Measurements from ENCODE around the gene RTCB.

Gene RTCB

DNA sequence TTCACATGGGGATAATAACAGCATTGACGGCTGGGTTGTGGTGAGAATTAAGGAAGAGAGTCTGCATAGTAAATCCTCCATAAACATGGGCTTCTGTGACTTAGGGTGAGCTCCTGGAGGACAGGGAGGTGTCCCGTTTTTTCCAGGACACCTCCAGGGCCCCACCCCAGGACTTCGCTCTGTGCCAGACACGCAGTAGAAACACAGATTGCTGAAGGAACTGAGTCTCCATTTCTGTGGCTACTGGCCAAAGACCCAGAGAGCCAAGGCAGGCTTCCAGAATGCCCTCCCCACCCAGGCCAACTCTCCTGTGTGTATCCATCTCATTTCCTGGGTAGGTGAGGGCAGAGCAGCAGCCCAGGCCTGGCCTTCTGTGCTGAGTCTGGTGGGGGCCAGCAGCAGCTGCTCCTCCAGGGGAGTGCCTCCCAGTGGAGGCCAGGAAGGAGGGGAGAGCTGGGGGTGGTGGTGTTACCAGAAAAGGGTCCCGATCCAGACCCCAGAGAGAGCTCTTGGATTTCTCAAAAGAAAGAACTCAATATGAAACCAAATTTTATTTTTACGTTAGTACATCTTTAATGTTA is 63.9 kb downstream of the RTCB start:
- H3K4me2 ChIP-seq (ENCODE audit: low read length): no peak overlapping the region

DNA sequence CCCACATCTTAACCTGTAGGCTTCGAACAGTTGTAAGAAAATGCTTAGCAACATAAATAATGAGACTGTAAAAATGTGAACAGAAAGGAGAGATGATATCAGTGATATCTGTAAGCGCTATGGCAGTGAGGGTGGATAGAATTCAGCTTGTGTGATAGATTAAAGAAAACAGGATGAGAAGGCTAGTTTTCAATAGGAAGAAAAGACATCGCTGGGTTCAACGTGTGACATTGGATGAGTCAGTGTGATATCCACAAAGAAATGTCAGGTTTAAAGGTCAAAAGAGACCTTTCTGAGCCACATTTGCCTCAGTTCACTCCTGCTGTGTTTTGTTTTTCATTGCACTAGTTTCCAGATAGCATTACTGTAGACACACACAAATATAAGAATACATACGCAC is 68.1 kb downstream of the RTCB start:
- Histone ChIP-seq H4K12ac (ENCODE audit: low read depth, low read length) (no peak overlapping the region), H3K9me3 (ENCODE audit: insufficient read depth, low read depth, low read length) (peaks cover 3% of the 10 kb centered on the region), H2AK5ac (ENCODE audit: low read length) (no peak overlapping the region), H3K23ac (ENCODE audit: low read length) (no peak overlapping the region), H2BK120ac (ENCODE audit: insufficient read depth, low read length, poor library complexity) (no peak overlapping the region), H3K18ac (ENCODE audit: low read length) (no peak overlapping the region), H3K79me2 (ENCODE audit: control insufficient read depth, insufficient read depth, low read length, poor library complexity) (no peaks in the 10 kb centered on the region), H3K4ac (ENCODE audit: low read depth, low read length) (no peak overlapping the region), H3K9ac (ENCODE audit: low read length) (no peak overlapping the region), H3K14ac (ENCODE audit: low read length) (no peak overlapping the region), H3K79me1 (ENCODE audit: low read length) (no peaks in the 10 kb centered on the region), H3K36me3 (ENCODE audit: control insufficient read depth in 1 of 2, insufficient read depth in 2 of 2, low read length in 2 of 2) (no peaks in the 10 kb centered on the region), H2BK5ac (ENCODE audit: low read depth, low read length, poor library complexity) (no peak overlapping the region), H2BK12ac (ENCODE audit: low read length) (no peak overlapping the region), H3K27me3 (ENCODE audit: insufficient read depth, low read length) (no peaks in the 10 kb centered on the region), H4K8ac (ENCODE audit: low read depth, low read length) (no peak overlapping the region), H2AFZ (ENCODE audit: insufficient read depth, low read length, poor library complexity) (no peak overlapping the region), H3K4me2 (ENCODE audit: low read length) (no peak overlapping the region), H3K4me1 (ENCODE audit: control insufficient read depth in 1 of 2, insufficient read depth in 2 of 2, low read length in 2 of 2) (no peaks in the 10 kb centered on the region), H4K91ac (ENCODE audit: low read depth, low read length) (no peak overlapping the region), H3K4me3 (ENCODE audit: low read depth, low read length) (no peak overlapping the region), H3K27ac (ENCODE audit: low read depth, low read length) (no peak overlapping the region)
- no CpG with 5 or more reads among the region's 5 CpGs for WGBS (ENCODE audit: extremely low coverage, insufficient coverage, insufficient read length)
- DNase-seq: no peak

More for the DNA sequence above, 63.9 kb downstream of the RTCB start:
- no peak for DNase-seq
- Histone ChIP-seq H3K27me3 (ENCODE audit: insufficient read depth, low read length) (no peaks in the 10 kb centered on the region), H4K12ac (ENCODE audit: low read depth, low read length) (no peak overlapping the region), H2BK120ac (ENCODE audit: insufficient read depth, low read length, poor library complexity) (no peak overlapping the region), H4K8ac (ENCODE audit: low read depth, low read length) (no peak overlapping the region), H3K4me3 (ENCODE audit: low read depth, low read length) (no peak overlapping the region), H3K9me3 (ENCODE audit: insufficient read depth, low read depth, low read length) (no peaks in the 10 kb centered on the region), H2BK12ac (ENCODE audit: low read length) (no peak overlapping the region), H3K23ac (ENCODE audit: low read length) (no peak overlapping the region), H3K4ac (ENCODE audit: low read depth, low read length) (no peak overlapping the region), H3K27ac (ENCODE audit: low read depth, low read length) (no peak overlapping the region), H3K79me2 (ENCODE audit: control insufficient read depth, insufficient read depth, low read length, poor library complexity) (no peaks in the 10 kb centered on the region), H3K36me3 (ENCODE audit: control insufficient read depth in 1 of 2, insufficient read depth in 2 of 2, low read length in 2 of 2) (no peaks in the 10 kb centered on the region), H3K4me1 (ENCODE audit: control insufficient read depth in 1 of 2, insufficient read depth in 2 of 2, low read length in 2 of 2) (no peaks in the 10 kb centered on the region), H3K9ac (ENCODE audit: low read length) (no peak overlapping the region), H3K18ac (ENCODE audit: low read length) (no peak overlapping the region), H3K79me1 (ENCODE audit: low read length) (no peaks in the 10 kb centered on the region), H2BK5ac (ENCODE audit: low read depth, low read length, poor library complexity) (no peak overlapping the region), H4K91ac (ENCODE audit: low read depth, low read length) (no peak overlapping the region), H3K14ac (ENCODE audit: low read length) (no peak overlapping the region), H2AFZ (ENCODE audit: insufficient read depth, low read length, poor library complexity) (no peak overlapping the region), H2AK5ac (ENCODE audit: low read length) (no peak overlapping the region)
- WGBS (ENCODE audit: extremely low coverage, insufficient coverage, insufficient read length): no CpG with 5 or more reads among the region's 6 CpGs

DNA sequence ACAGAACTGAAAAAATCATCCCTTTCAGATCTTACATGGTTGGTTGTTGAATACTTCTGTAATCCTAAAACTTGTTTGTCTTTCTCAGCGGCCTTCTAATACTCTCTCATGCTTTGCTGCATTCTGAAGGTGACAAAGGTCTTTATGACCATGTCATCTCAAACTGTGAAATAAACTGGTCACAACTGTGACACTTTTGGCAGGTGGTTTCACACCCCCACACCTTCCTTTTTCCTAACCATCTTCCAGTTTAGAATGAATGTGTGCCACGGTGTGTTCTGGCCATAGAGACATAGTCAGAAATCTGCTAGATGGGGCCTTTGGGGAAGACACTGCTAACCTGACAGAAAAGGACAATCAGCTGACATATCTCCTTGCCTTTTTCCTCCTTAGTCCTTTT is 69.1 kb downstream of the RTCB start:
- H3K79me1 ChIP-seq (ENCODE audit: low read length): no peaks in the 10 kb centered on the region
- H3K79me2 ChIP-seq (ENCODE audit: control insufficient read depth, insufficient read depth, low read length, poor library complexity): no peaks in the 10 kb centered on the region
- no CpG with 5 or more reads among the region's 2 CpGs for WGBS (ENCODE audit: extremely low coverage, insufficient coverage, insufficient read length)
- no peaks in the 10 kb centered on the region for H3K36me3 ChIP-seq (ENCODE audit: control insufficient read depth in 1 of 2, insufficient read depth in 2 of 2, low read length in 2 of 2)
- H2BK5ac ChIP-seq (ENCODE audit: low read depth, low read length, poor library complexity): no peak overlapping the region
- no peak overlapping the region for H2BK12ac ChIP-seq (ENCODE audit: low read length)
- no peaks in the 10 kb centered on the region for H3K4me1 ChIP-seq (ENCODE audit: control insufficient read depth in 1 of 2, insufficient read depth in 2 of 2, low read length in 2 of 2)
- no peaks in the 10 kb centered on the region for H3K27me3 ChIP-seq (ENCODE audit: insufficient read depth, low read length)
- peaks cover 3% of the 10 kb centered on the region for H3K9me3 ChIP-seq (ENCODE audit: insufficient read depth, low read depth, low read length)
- H3K14ac ChIP-seq (ENCODE audit: low read length): no peak overlapping the region
- no peak for DNase-seq
- H4K12ac ChIP-seq (ENCODE audit: low read depth, low read length): no peak overlapping the region
- no peak overlapping the region for H4K91ac ChIP-seq (ENCODE audit: low read depth, low read length)
- no peak overlapping the region for H2AFZ ChIP-seq (ENCODE audit: insufficient read depth, low read length, poor library complexity)
- H3K4me3 ChIP-seq (ENCODE audit: low read depth, low read length): no peak overlapping the region
- no peak overlapping the region for H3K27ac ChIP-seq (ENCODE audit: low read depth, low read length)
- no peak overlapping the region for H3K23ac ChIP-seq (ENCODE audit: low read length)
- no peak overlapping the region for H3K9ac ChIP-seq (ENCODE audit: low read length)
- no peak overlapping the region for H3K18ac ChIP-seq (ENCODE audit: low read length)
- H2AK5ac ChIP-seq (ENCODE audit: low read length): no peak overlapping the region
- H2BK120ac ChIP-seq (ENCODE audit: insufficient read depth, low read length, poor library complexity): no peak overlapping the region
- H3K4ac ChIP-seq (ENCODE audit: low read depth, low read length): no peak overlapping the region
- H4K8ac ChIP-seq (ENCODE audit: low read depth, low read length): no peak overlapping the region
- no peak overlapping the region for H3K4me2 ChIP-seq (ENCODE audit: low read length)

DNA sequence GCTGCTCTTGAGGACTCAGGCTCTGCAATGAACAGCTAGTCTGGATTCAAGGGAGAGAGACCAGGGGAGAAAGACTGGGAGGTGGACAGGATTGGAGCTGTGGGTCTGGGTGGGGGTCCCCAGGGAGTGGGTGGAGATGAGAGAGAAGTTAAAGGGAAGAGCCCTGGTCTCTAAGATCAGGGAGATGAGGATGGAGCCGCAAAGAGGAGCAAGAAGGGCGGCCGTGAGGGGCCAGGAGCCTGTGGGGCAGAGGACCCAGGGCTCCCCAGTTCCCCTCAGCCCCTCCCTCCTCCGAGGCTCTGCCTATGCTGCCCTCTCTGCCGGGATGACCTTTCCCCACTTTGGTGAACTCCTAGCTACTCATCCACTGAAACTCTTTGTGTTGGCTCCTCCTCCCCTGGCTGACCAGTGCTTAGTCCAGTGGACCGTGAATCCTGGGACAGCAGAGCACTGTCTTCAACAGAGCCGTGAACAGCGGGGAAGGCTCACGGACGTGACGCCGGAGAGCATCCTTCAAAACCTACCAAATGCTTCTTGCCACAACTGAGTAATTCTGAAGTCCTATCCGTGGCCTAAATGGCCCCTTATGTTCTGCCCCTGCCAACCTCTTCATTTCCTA is 70.8 kb downstream of the RTCB start:
- no CpG with 5 or more reads among the region's 13 CpGs for WGBS (ENCODE audit: extremely low coverage, insufficient coverage, insufficient read length)
- H4K8ac ChIP-seq (ENCODE audit: low read depth, low read length): no peak overlapping the region
- no peak overlapping the region for H3K14ac ChIP-seq (ENCODE audit: low read length)
- H3K4me1 ChIP-seq (ENCODE audit: control insufficient read depth in 1 of 2, insufficient read depth in 2 of 2, low read length in 2 of 2): no peaks in the 10 kb centered on the region
- H3K4me2 ChIP-seq (ENCODE audit: low read length): no peak overlapping the region
- no peaks in the 10 kb centered on the region for H3K79me2 ChIP-seq (ENCODE audit: control insufficient read depth, insufficient read depth, low read length, poor library complexity)
- no peak overlapping the region for H2BK12ac ChIP-seq (ENCODE audit: low read length)
- no peaks in the 10 kb centered on the region for H3K36me3 ChIP-seq (ENCODE audit: control insufficient read depth in 1 of 2, insufficient read depth in 2 of 2, low read length in 2 of 2)
- no peak overlapping the region for H2BK120ac ChIP-seq (ENCODE audit: insufficient read depth, low read length, poor library complexity)
- no peak overlapping the region for H4K12ac ChIP-seq (ENCODE audit: low read depth, low read length)
- H3K79me1 ChIP-seq (ENCODE audit: low read length): no peaks in the 10 kb centered on the region
- no peak overlapping the region for H3K27ac ChIP-seq (ENCODE audit: low read depth, low read length)
- H3K9me3 ChIP-seq (ENCODE audit: insufficient read depth, low read depth, low read length): peaks cover 3% of the 10 kb centered on the region
- no peak overlapping the region for H4K91ac ChIP-seq (ENCODE audit: low read depth, low read length)
- no peak overlapping the region for H3K4ac ChIP-seq (ENCODE audit: low read depth, low read length)
- H3K9ac ChIP-seq (ENCODE audit: low read length): no peak overlapping the region
- H2AFZ ChIP-seq (ENCODE audit: insufficient read depth, low read length, poor library complexity): no peak overlapping the region
- no peak overlapping the region for H3K18ac ChIP-seq (ENCODE audit: low read length)
- H3K23ac ChIP-seq (ENCODE audit: low read length): no peak overlapping the region
- no peak overlapping the region for H2BK5ac ChIP-seq (ENCODE audit: low read depth, low read length, poor library complexity)
- no peak overlapping the region for H2AK5ac ChIP-seq (ENCODE audit: low read length)
- no peaks in the 10 kb centered on the region for H3K27me3 ChIP-seq (ENCODE audit: insufficient read depth, low read length)
- no peak for DNase-seq
- no peak overlapping the region for H3K4me3 ChIP-seq (ENCODE audit: low read depth, low read length)
